Endothelial cell (in vitro differentiated cells): ENCODE measurements around the gene WDR5. TPM values are rescaled to one million over a fixed set of nuclear protein-coding genes. Genes with fewer than 3 reads are reported as not detected.

Experiments
- DNase-seq: peaks from one replicate; pipeline ENCODE4 v3.0.0; 2021; ENCODE audit warnings: low spot score
- H3K27ac Mint-ChIP-seq: one replicate; pipeline ENCODE4 v1.8.0; 2021; ENCODE audit warnings: mixed read lengths, inconsistent platforms; ENCODE audit not compliant: unreplicated experiment
- H3K27me3 Mint-ChIP-seq: one replicate; pipeline ENCODE4 v1.8.0; 2021; ENCODE audit warnings: mild to moderate bottlenecking, moderate library complexity, mixed read lengths, inconsistent platforms; ENCODE audit not compliant: unreplicated experiment
- H3K36me3 Mint-ChIP-seq: one replicate; pipeline ENCODE4 v1.8.0; 2021; ENCODE audit warnings: mild to moderate bottlenecking, low read depth, mixed read lengths, inconsistent platforms; ENCODE audit not compliant: unreplicated experiment
- H3K4me1 Mint-ChIP-seq: one replicate; pipeline ENCODE4 v1.8.0; 2021; ENCODE audit warnings: mild to moderate bottlenecking, mixed read lengths, inconsistent platforms; ENCODE audit not compliant: unreplicated experiment
- H3K4me3 Mint-ChIP-seq: one replicate; pipeline ENCODE4 v1.8.0; 2021; ENCODE audit warnings: mild to moderate bottlenecking, mixed read lengths, inconsistent platforms; ENCODE audit not compliant: unreplicated experiment
- H3K9me3 Mint-ChIP-seq: one replicate; pipeline ENCODE4 v1.8.0; 2021; ENCODE audit warnings: mixed read lengths, inconsistent platforms; ENCODE audit not compliant: unreplicated experiment
- CTCF ChIP-seq: fragments of 200-600 bp; sonication (generic); IDR thresholded peaks from one replicate; pipeline ENCODE4 v1.5.0; 2021; ENCODE audit warnings: antibody characterized with exemption; ENCODE audit not compliant: unreplicated experiment
- total RNA-seq: library from RNA; stranded (reverse); fragmentation: NEBNext Ultra II Directional; extraction: Animal tissue kit (Norgen Biotek cat#: 25700); gene quantifications from one replicate; pipeline ENCODE4 v1.2.1, GENCODE V29; 2021; ENCODE audit not compliant: unreplicated experiment

Gene WDR5
- total RNA-seq, 1 donor from 2014 or later, result 26.5 TPM

GRCh38 chr9:134178768-134179551 is 43.1 kb downstream of the WDR5 start:
- H3K27ac Mint-ChIP-seq, result no peak overlapping the region
- H3K36me3 Mint-ChIP-seq, result peaks cover 8% of the 10 kb centered on the region
- H3K27me3 Mint-ChIP-seq, result peaks cover 5% of the 10 kb centered on the region
- no peak for TF ChIP-seq CTCF
- peaks cover 18% of the 10 kb centered on the region for H3K4me1 Mint-ChIP-seq
- no peak overlapping the region for H3K4me3 Mint-ChIP-seq
- no peak for DNase-seq
- no peaks in the 10 kb centered on the region for H3K9me3 Mint-ChIP-seq

GRCh38 chr9:134179595-134179917 is 43.7 kb downstream of the WDR5 start:
- no peak for DNase-seq
- no peaks in the 10 kb centered on the region for H3K9me3 Mint-ChIP-seq
- H3K36me3 Mint-ChIP-seq, result peaks cover 8% of the 10 kb centered on the region
- TF ChIP-seq CTCF, result no peak
- H3K4me3 Mint-ChIP-seq, result no peak overlapping the region
- H3K27ac Mint-ChIP-seq, result no peak overlapping the region
- H3K4me1 Mint-ChIP-seq, result peaks cover 18% of the 10 kb centered on the region
- peaks cover 5% of the 10 kb centered on the region for H3K27me3 Mint-ChIP-seq

GRCh38 chr9:134179918-134180785 is 44.3 kb downstream of the WDR5 start:
- Mint-ChIP-seq H3K4me1 (peaks cover 14% of the 10 kb centered on the region), H3K27me3 (peaks cover 3% of the 10 kb centered on the region), H3K9me3 (no peaks in the 10 kb centered on the region), H3K4me3 (no peak overlapping the region), H3K36me3 (peaks cover 8% of the 10 kb centered on the region), H3K27ac (no peak overlapping the region)
- no peak for TF ChIP-seq CTCF
- no peak for DNase-seq

- Mint-ChIP-seq H3K4me1 (peaks cover 14% of the 10 kb centered on the region), H3K36me3 (peaks cover 8% of the 10 kb centered on the region), H3K4me3 (no peak overlapping the region), H3K27me3 (peaks cover 4% of the 10 kb centered on the region), H3K27ac (no peak overlapping the region), H3K9me3 (no peaks in the 10 kb centered on the region)
- DNase-seq, result no peak
- no peak for TF ChIP-seq CTCF
These were observed 45.1 kb downstream of the WDR5 start for GRCh38 chr9:134180786-134181647.
